GM18507 (cell line): ENCODE measurements around the gene ARFGAP3.
"Not testable (repeated sequence)": the region's sequence is repeated elsewhere in the genome, so short reads cannot be mapped to it uniquely, and the experiment has no call there.

Source experiments
- DNase-seq: peaks from one replicate; pipeline ENCODE4 v3.0.0; 2011; ENCODE audit warnings: low read depth; ENCODE audit not compliant: insufficient read length; ENCODE audit errors: extremely low spot score
- FAIRE-seq: peaks from 2 replicates; lab custom pipeline; 2011; peaks lifted over from hg19 to GRCh38; lab: Jason Lieb, UNC

ARFGAP3 gene

GRCh38 chr22:42754658-42755057 lies 102.4 kb downstream of the ARFGAP3 start:
- no peak for DNase-seq

GRCh38 chr22:42752912-42753311 lies 104.2 kb downstream of the ARFGAP3 start:
- FAIRE-seq, result no peak
- no peak for DNase-seq

More at GRCh38 chr22:42754658-42755057, 102.4 kb downstream of the ARFGAP3 start:
- no peak for FAIRE-seq

- no peak for FAIRE-seq
- DNase-seq, result no peak
These were observed 104.8 kb downstream of the ARFGAP3 start for GRCh38 chr22:42752230-42752746.

- not testable (repeated sequence) for DNase-seq, FAIRE-seq
These were observed 106.7 kb downstream of the ARFGAP3 start for GRCh38 chr22:42750421-42750820.

- no peak for DNase-seq
- FAIRE-seq, result no peak
These were observed 109.2 kb downstream of the ARFGAP3 start for GRCh38 chr22:42747701-42748513.
